GDM1 (cell line): ENCODE data around the gene PUS7.
"Not testable (repeated sequence)": the region's sequence is repeated elsewhere in the genome, so short reads cannot be mapped to it uniquely, and the experiment has no call there.

ENCODE experiments used
- DNase-seq: peaks from one replicate; lab custom pipeline; 2025; lab: John Stamatoyannopoulos, UW

Gene PUS7

GRCh38 chr7:105521717-105522463 is at the start of gene PUS7:
TSS of gene PUS7 (minus strand) at chr7:105522271. CDS start at chr7:105508512, 13,759 bp downstream.
- DNase-seq, result peak; percentile 85

GRCh38 chr7:105567821-105568220 is 45.8 kb upstream of the PUS7 start:
- DNase-seq, result no peak

GRCh38 chr7:105567024-105567423 is 45.0 kb upstream of the PUS7 start:
- no peak for DNase-seq

GRCh38 chr7:105565190-105565589 is 43.1 kb upstream of the PUS7 start:
- DNase-seq, result no peak

- no peak for DNase-seq
Measured at GRCh38 chr7:105559926-105560325, 37.9 kb upstream of the PUS7 start.

GRCh38 chr7:105538339-105538738 is 16.3 kb upstream of the PUS7 start:
- DNase-seq, result peak; percentile 9

GRCh38 chr7:105532709-105533460 is 10.8 kb upstream of the PUS7 start:
- DNase-seq, result no peak

- DNase-seq, result peak; percentile 89
Measured at GRCh38 chr7:105531792-105532671, 10.0 kb upstream of the PUS7 start, which contains the start of gene RINT1. TSS of gene RINT1 (plus strand) at chr7:105532201. CDS start at chr7:105532316, 115 bp downstream.

- no peak for DNase-seq
Measured at GRCh38 chr7:105530546-105530945, 8.5 kb upstream of the PUS7 start.

GRCh38 chr7:105530126-105530525 is 8.1 kb upstream of the PUS7 start:
- DNase-seq, result no peak

GRCh38 chr7:105527737-105528136 is 5.7 kb upstream of the PUS7 start:
- DNase-seq, result not testable (repeated sequence)

GRCh38 chr7:105524840-105525239 is 2.8 kb upstream of the PUS7 start:
- no peak for DNase-seq

- not testable (repeated sequence) for DNase-seq
Measured at GRCh38 chr7:105524423-105524822, 2.4 kb upstream of the PUS7 start.

- no peak for DNase-seq
Measured at GRCh38 chr7:105521027-105521716, 899 bp downstream of the PUS7 start.

- not testable (repeated sequence) for DNase-seq
Measured at GRCh38 chr7:105520620-105521019, 1.5 kb downstream of the PUS7 start.

GRCh38 chr7:105519353-105519752 is 2.7 kb downstream of the PUS7 start:
- DNase-seq, result no peak

GRCh38 chr7:105515610-105516009 is 6.5 kb downstream of the PUS7 start:
- DNase-seq, result not testable (repeated sequence)

GRCh38 chr7:105512926-105513526 is 9.0 kb downstream of the PUS7 start:
- no peak for DNase-seq

GRCh38 chr7:105512415-105512814 is 9.7 kb downstream of the PUS7 start:
- no peak for DNase-seq

GRCh38 chr7:105502173-105502572 is 19.9 kb downstream of the PUS7 start:
- DNase-seq, result no peak

- DNase-seq, result no peak
Measured at GRCh38 chr7:105497016-105497415, 25.1 kb downstream of the PUS7 start.
